ENCODE data around the gene SLC38A7. TPM values are rescaled to one million over a fixed set of nuclear protein-coding genes. Genes with fewer than 3 reads are reported as not detected.

The SLC38A7 gene
- polyA plus RNA-seq, 4 donors, result 2.7 to 22.5 (median 5.7) TPM

DNA sequence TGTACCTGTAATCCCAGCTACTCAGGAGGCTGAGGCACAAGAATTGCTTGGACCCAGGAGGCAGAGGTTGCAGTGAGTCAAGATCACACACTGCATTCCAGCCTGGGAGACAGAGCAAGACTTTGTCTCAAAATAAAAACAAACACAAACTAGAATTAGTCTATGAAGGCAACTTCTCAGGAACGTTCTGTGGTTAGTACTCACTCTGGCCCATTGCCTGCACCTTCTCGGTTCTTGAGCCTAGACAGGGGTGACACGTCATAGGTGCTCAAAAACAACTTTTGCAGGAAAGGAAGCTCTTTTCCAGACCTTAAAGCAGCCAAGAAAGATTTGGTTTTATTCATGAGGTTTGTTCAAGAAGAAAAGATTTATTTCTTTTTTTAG is 32.6 kb downstream of the SLC38A7 start:
- Histone ChIP-seq H3K36me3 (ENCODE audit: control insufficient read depth in 3 of 3, insufficient read depth in 2 of 3, low read depth in 1 of 3, low read length in 3 of 3) (no peaks in the 10 kb centered on the region), H3K27ac (ENCODE audit: low read depth in 1 of 3, low read length in 2 of 3) (no peak overlapping the region), H3K4me3 (ENCODE audit: low read depth in 1 of 3, low read length in 3 of 3) (no peak overlapping the region), H3K4me1 (ENCODE audit: control insufficient read depth in 3 of 3, insufficient read depth in 2 of 3, low read depth in 1 of 3, low read length in 2 of 3) (peaks cover 0 to 29% (median 2%) of the 10 kb centered on the region in 3 donors), H3K9me3 (ENCODE audit: control insufficient read depth in 2 of 2, insufficient read depth in 1 of 2, low read depth in 1 of 2, low read length in 1 of 2) (no peaks in the 10 kb centered on the region), H3K27me3 (ENCODE audit: control insufficient read depth in 3 of 3, insufficient read depth in 3 of 3, low read length in 3 of 3) (no peaks in the 10 kb centered on the region)
- FAIRE-seq (no peak), DNase-seq (no peak)
- 67 to 88% (median 76%) methylated on average over 3 of the region's 3 CpGs for WGBS, 3 donors

DNA sequence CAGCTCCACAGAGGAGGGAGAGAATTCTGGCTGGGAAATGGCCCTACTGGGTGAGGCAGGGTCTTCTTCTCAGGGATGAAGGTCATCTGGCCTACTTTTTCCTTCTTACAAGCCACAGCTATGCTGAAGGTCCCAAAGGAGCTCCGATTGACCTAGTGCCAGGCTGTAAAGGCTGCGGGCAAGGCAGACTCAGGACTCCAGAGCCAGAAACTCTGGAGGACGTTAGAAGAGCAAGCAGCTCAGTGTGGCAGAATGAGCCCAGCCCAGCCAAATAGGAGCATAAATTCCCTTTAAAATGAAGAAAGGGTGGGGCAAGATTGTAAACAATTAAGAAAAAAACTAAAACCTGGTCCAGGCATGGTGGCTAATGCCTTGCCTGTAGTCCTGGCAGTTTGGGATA is 34.9 kb downstream of the SLC38A7 start:
- H3K27ac ChIP-seq (ENCODE audit: low read depth in 1 of 3, low read length in 2 of 3), result no peak overlapping the region
- WGBS, 3 donors, result 51 to 74% (median 67%) methylated on average over 3 of the region's 3 CpGs
- H3K4me1 ChIP-seq (ENCODE audit: control insufficient read depth in 3 of 3, insufficient read depth in 2 of 3, low read depth in 1 of 3, low read length in 2 of 3), result peaks cover 0 to 16% (median 2%) of the 10 kb centered on the region in 3 donors
- H3K36me3 ChIP-seq (ENCODE audit: control insufficient read depth in 3 of 3, insufficient read depth in 2 of 3, low read depth in 1 of 3, low read length in 3 of 3), result no peaks in the 10 kb centered on the region
- H3K9me3 ChIP-seq (ENCODE audit: control insufficient read depth in 2 of 2, insufficient read depth in 1 of 2, low read depth in 1 of 2, low read length in 1 of 2), result no peaks in the 10 kb centered on the region
- DNase-seq (no peak), FAIRE-seq (no peak)
- H3K4me3 ChIP-seq (ENCODE audit: low read depth in 1 of 3, low read length in 3 of 3), result no peak overlapping the region
- H3K27me3 ChIP-seq (ENCODE audit: control insufficient read depth in 3 of 3, insufficient read depth in 3 of 3, low read length in 3 of 3), result no peaks in the 10 kb centered on the region

DNA sequence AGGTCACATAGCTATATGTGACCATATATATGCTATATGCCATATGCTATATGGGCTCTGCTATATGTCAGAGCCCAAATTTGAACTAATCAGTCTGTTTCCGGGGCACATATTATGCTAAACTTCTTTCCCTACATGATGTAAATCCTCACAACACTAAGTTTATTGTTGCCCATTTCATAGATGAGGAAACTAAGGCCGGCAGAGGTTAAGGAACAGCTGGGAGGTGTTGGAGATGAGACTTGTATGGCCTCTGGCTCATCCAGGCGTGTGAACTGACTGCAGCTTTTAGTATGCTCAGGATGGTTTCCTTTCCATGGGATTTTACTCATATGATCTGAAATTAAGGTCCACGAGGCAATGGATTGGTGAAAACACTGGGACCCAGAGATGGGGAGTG is 37.5 kb downstream of the SLC38A7 start:
- FAIRE-seq (no peak), DNase-seq (no peak)
- H3K9me3 ChIP-seq (ENCODE audit: control insufficient read depth in 2 of 2, insufficient read depth in 1 of 2, low read depth in 1 of 2, low read length in 1 of 2), result no peaks in the 10 kb centered on the region
- H3K27me3 ChIP-seq (ENCODE audit: control insufficient read depth in 3 of 3, insufficient read depth in 3 of 3, low read length in 3 of 3), result no peaks in the 10 kb centered on the region
- no peak overlapping the region for H3K27ac ChIP-seq (ENCODE audit: low read depth in 1 of 3, low read length in 2 of 3)
- no peaks in the 10 kb centered on the region for H3K36me3 ChIP-seq (ENCODE audit: control insufficient read depth in 3 of 3, insufficient read depth in 2 of 3, low read depth in 1 of 3, low read length in 3 of 3)
- WGBS, 3 donors, result 83 to 92% (median 86%) methylated on average over 4 of the region's 4 CpGs
- H3K4me1 ChIP-seq (ENCODE audit: control insufficient read depth in 3 of 3, insufficient read depth in 2 of 3, low read depth in 1 of 3, low read length in 2 of 3), result peaks cover 0 to 1% (median 0%) of the 10 kb centered on the region in 3 donors
- no peak overlapping the region for H3K4me3 ChIP-seq (ENCODE audit: low read depth in 1 of 3, low read length in 3 of 3)

DNA sequence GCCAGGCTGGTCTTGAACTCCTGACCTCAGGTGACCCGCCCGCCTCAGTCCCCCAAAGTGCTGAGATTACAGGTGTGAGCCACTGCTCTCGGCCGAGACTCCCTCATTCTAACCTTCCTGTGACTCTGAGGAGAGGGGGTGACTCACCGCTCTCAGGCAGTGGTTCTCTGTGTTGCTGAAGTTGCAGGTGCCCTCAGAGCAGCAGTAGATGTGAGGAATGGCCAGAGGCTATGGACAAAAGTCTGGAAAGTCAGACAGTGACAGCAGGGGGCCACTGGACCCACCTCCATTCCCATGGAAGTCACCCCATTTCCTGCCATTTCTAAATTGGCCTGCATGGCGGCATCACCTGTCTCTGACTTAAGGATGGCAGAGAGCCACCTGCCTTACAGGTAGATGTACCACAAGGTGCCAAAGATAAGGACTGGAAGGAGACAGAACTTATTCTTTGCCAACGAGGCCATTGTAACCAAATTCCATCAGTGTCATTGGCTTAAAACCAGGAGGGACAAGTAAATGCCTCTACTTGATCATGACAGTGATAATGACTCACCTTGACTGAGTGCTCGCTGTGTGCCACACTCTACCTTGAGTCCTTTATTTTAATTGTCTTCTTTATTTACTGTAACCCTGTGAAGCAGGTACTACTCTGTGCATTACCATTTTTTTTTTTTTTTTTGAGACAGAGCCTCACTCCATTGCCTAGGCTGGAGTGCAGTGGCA is 39.6 kb downstream of the SLC38A7 start:
- no peaks in the 10 kb centered on the region for H3K27me3 ChIP-seq (ENCODE audit: control insufficient read depth in 3 of 3, insufficient read depth in 3 of 3, low read length in 3 of 3)
- no peak for DNase-seq
- H3K36me3 ChIP-seq (ENCODE audit: control insufficient read depth in 3 of 3, insufficient read depth in 2 of 3, low read depth in 1 of 3, low read length in 3 of 3), result no peaks in the 10 kb centered on the region
- 78 to 80% (median 80%) methylated on average over 8 of the region's 8 CpGs for WGBS, 3 donors
- no peak for FAIRE-seq
- no peak overlapping the region for H3K27ac ChIP-seq (ENCODE audit: low read depth in 1 of 3, low read length in 2 of 3)
- H3K9me3 ChIP-seq (ENCODE audit: control insufficient read depth in 2 of 2, insufficient read depth in 1 of 2, low read depth in 1 of 2, low read length in 1 of 2), result no peaks in the 10 kb centered on the region
- H3K4me3 ChIP-seq (ENCODE audit: low read depth in 1 of 3, low read length in 3 of 3), result no peak overlapping the region
- H3K4me1 ChIP-seq (ENCODE audit: control insufficient read depth in 3 of 3, insufficient read depth in 2 of 3, low read depth in 1 of 3, low read length in 2 of 3), result no peaks in the 10 kb centered on the region

DNA sequence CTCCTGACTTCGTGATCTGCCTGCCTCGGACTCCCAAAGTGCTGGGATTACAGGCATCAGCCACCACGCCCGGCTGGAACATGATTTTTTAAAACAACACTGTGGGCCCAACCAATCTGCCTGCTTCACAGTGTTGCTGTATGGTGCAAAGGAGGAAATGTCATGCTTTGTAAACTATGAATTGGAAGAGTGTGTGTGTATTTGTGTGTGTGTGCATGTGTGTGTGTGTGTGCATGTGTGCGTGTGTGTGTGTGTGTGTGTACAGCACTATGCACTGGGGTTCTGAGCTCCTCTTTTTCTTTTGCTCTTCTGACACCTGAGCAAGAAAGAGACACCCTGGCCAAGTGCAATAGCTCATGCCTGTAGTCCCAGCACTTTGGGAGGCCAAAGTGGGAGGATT is 40.5 kb downstream of the SLC38A7 start:
- no peak overlapping the region for H3K27ac ChIP-seq (ENCODE audit: low read depth in 1 of 3, low read length in 2 of 3)
- FAIRE-seq, result no peak
- H3K4me1 ChIP-seq (ENCODE audit: control insufficient read depth in 3 of 3, insufficient read depth in 2 of 3, low read depth in 1 of 3, low read length in 2 of 3), result no peaks in the 10 kb centered on the region

DNA sequence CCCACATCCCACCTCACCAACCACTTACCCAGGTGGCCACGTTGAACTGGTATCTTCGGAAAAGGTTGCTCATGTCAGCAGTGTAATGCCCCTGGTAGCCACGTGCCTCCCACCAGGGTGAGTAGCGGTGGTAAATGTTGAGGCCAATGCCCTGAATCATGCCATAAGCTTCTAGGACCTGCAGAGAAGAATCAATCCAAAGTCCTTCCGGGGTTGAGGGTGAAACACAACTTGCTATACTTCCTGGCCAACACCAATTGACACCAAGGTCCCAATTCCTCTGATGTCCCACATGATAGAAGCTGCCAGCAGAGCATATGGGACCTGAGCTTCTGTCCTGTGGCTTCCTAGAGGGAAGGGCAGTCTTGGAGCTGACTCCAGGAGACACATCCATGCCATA is 43.6 kb downstream of the SLC38A7 start:
- no peaks in the 10 kb centered on the region for H3K36me3 ChIP-seq (ENCODE audit: control insufficient read depth in 3 of 3, insufficient read depth in 2 of 3, low read depth in 1 of 3, low read length in 3 of 3)
- no peak overlapping the region for H3K27ac ChIP-seq (ENCODE audit: low read depth in 1 of 3, low read length in 2 of 3)
- peaks cover 0 to 18% (median 0%) of the 10 kb centered on the region in 3 donors for H3K4me1 ChIP-seq (ENCODE audit: control insufficient read depth in 3 of 3, insufficient read depth in 2 of 3, low read depth in 1 of 3, low read length in 2 of 3)
- H3K4me3 ChIP-seq (ENCODE audit: low read depth in 1 of 3, low read length in 3 of 3), result no peak overlapping the region
- FAIRE-seq (no peak), DNase-seq (no peak)
- no peaks in the 10 kb centered on the region for H3K9me3 ChIP-seq (ENCODE audit: control insufficient read depth in 2 of 2, insufficient read depth in 1 of 2, low read depth in 1 of 2, low read length in 1 of 2)
- no peaks in the 10 kb centered on the region for H3K27me3 ChIP-seq (ENCODE audit: control insufficient read depth in 3 of 3, insufficient read depth in 3 of 3, low read length in 3 of 3)
- WGBS, 3 donors, result 86 to 89% (median 89%) methylated on average over 5 of the region's 5 CpGs

More for the DNA sequence above, 40.5 kb downstream of the SLC38A7 start:
- DNase-seq, result no peak
- Histone ChIP-seq H3K27me3 (ENCODE audit: control insufficient read depth in 3 of 3, insufficient read depth in 3 of 3, low read length in 3 of 3) (no peaks in the 10 kb centered on the region), H3K9me3 (ENCODE audit: control insufficient read depth in 2 of 2, insufficient read depth in 1 of 2, low read depth in 1 of 2, low read length in 1 of 2) (no peaks in the 10 kb centered on the region), H3K36me3 (ENCODE audit: control insufficient read depth in 3 of 3, insufficient read depth in 2 of 3, low read depth in 1 of 3, low read length in 3 of 3) (no peaks in the 10 kb centered on the region), H3K4me3 (ENCODE audit: low read depth in 1 of 3, low read length in 3 of 3) (no peak overlapping the region)
- WGBS, 3 donors, result 88 to 91% (median 91%) methylated on average over 5 of the region's 5 CpGs

DNA sequence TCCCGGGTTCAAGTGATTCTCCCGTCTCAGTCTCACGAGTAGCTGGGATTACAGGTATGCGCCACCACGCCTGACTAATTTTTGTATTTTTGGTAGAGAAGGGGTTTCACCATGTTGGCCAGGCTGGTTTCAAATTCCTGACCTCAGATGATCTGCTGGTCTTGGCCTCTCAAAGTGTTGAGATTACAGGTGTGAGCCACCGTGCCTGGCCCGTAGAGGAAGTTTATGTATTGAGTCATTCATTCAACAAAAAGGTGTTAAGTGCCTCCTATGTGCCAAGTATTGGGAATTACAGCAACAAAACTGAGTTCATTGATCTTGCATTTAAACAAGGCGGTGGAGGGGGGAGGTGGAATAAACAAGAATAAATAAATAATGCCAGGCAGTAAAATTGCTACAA is 44.7 kb downstream of the SLC38A7 start:
- no peaks in the 10 kb centered on the region for H3K36me3 ChIP-seq (ENCODE audit: control insufficient read depth in 3 of 3, insufficient read depth in 2 of 3, low read depth in 1 of 3, low read length in 3 of 3)
- no peak overlapping the region for H3K4me3 ChIP-seq (ENCODE audit: low read depth in 1 of 3, low read length in 3 of 3)
- H3K27me3 ChIP-seq (ENCODE audit: control insufficient read depth in 3 of 3, insufficient read depth in 3 of 3, low read length in 3 of 3), result no peaks in the 10 kb centered on the region
- DNase-seq (no peak), FAIRE-seq (no peak)
- no peak overlapping the region for H3K27ac ChIP-seq (ENCODE audit: low read depth in 1 of 3, low read length in 2 of 3)
- 68 to 75% (median 74%) methylated on average over 8 of the region's 8 CpGs for WGBS, 3 donors
- H3K4me1 ChIP-seq (ENCODE audit: control insufficient read depth in 3 of 3, insufficient read depth in 2 of 3, low read depth in 1 of 3, low read length in 2 of 3), result peaks cover 0 to 24% (median 0%) of the 10 kb centered on the region in 3 donors
- no peaks in the 10 kb centered on the region for H3K9me3 ChIP-seq (ENCODE audit: control insufficient read depth in 2 of 2, insufficient read depth in 1 of 2, low read depth in 1 of 2, low read length in 1 of 2)

DNA sequence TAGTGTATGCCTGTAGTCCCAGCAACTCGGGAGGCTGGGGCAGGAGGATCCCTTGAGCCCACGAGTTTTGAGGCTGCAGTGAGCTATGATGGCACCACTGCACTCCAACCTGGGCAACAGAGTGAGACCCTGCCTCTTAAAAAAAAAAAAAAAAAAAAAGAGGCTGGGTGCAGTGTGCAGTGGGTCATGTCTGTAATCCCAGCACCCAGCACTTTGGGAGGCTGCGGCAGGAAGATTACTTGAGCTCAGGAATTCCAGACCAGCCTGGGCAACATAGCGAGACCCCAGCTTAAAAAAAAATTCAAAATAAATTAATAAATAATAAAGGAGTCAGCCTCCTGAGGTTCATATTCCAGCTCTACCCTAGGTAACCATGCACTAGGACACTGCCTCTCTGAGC is 45.3 kb downstream of the SLC38A7 start:
- no peaks in the 10 kb centered on the region for H3K27me3 ChIP-seq (ENCODE audit: control insufficient read depth in 3 of 3, insufficient read depth in 3 of 3, low read length in 3 of 3)
- H3K9me3 ChIP-seq (ENCODE audit: control insufficient read depth in 2 of 2, insufficient read depth in 1 of 2, low read depth in 1 of 2, low read length in 1 of 2), result no peaks in the 10 kb centered on the region
- peaks cover 0 to 29% (median 0%) of the 10 kb centered on the region in 3 donors for H3K4me1 ChIP-seq (ENCODE audit: control insufficient read depth in 3 of 3, insufficient read depth in 2 of 3, low read depth in 1 of 3, low read length in 2 of 3)
- no peaks in the 10 kb centered on the region for H3K36me3 ChIP-seq (ENCODE audit: control insufficient read depth in 3 of 3, insufficient read depth in 2 of 3, low read depth in 1 of 3, low read length in 3 of 3)
- no peak for DNase-seq
- no peak for FAIRE-seq
- H3K27ac ChIP-seq (ENCODE audit: low read depth in 1 of 3, low read length in 2 of 3), result no peak overlapping the region
- no peak overlapping the region for H3K4me3 ChIP-seq (ENCODE audit: low read depth in 1 of 3, low read length in 3 of 3)
- 76 to 88% (median 78%) methylated on average over 4 of the region's 4 CpGs for WGBS, 3 donors

Measured in small intestine (tissue), 7 donors.